HEK293 (cell line): Measurements from ENCODE around the gene METAP1D.

Experiments
- BCL11A ChIP-seq: fragments of 450-650 bp; formaldehyde crosslinking; IDR thresholded peaks from 2 replicates; pipeline ENCODE4 v1.5.1; 2016; ENCODE audit warnings: low read depth, missing biosample characterization, missing genetic modification characterization
- BCL11B ChIP-seq: fragments of 450-650 bp; formaldehyde crosslinking; IDR thresholded peaks from 2 replicates; pipeline ENCODE4 v1.5.1; 2016; ENCODE audit warnings: low read depth, missing biosample characterization, missing genetic modification characterization
- GLIS1 ChIP-seq: fragments of 450-650 bp; formaldehyde crosslinking; IDR thresholded peaks from 2 replicates; pipeline ENCODE4 v1.5.1; 2016; ENCODE audit warnings: missing biosample characterization, missing genetic modification characterization
- OVOL3 ChIP-seq: fragments of 450-650 bp; formaldehyde crosslinking; IDR thresholded peaks from 2 replicates; pipeline ENCODE4 v1.5.1; 2016; ENCODE audit warnings: missing biosample characterization, missing genetic modification characterization
- PBX3 ChIP-seq: sonication (generic); formaldehyde crosslinking; IDR thresholded peaks from 2 replicates; pipeline ENCODE4 v1.8.1; 2022; ENCODE audit warnings: mild to moderate bottlenecking, moderate library complexity, missing genetic modification reagents
- PRDM4 ChIP-seq: fragments of 450-650 bp; formaldehyde crosslinking; IDR thresholded peaks from 2 replicates; pipeline ENCODE4 v1.5.1; 2017; ENCODE audit warnings: missing biosample characterization, missing genetic modification characterization
- SCRT1 ChIP-seq: fragments of 450-650 bp; formaldehyde crosslinking; IDR thresholded peaks from 2 replicates; pipeline ENCODE4 v1.5.1; 2016; ENCODE audit warnings: missing biosample characterization, missing genetic modification characterization, borderline replicate concordance
- YY1 ChIP-seq: fragments of 450-650 bp; formaldehyde crosslinking; IDR thresholded peaks from 2 replicates; pipeline ENCODE4 v1.5.1; 2018; ENCODE audit warnings: missing biosample characterization, missing genetic modification characterization
- YY2 ChIP-seq: fragments of 450-650 bp; formaldehyde crosslinking; IDR thresholded peaks from 2 replicates; pipeline ENCODE4 v1.5.1; 2016; ENCODE audit warnings: missing biosample characterization, missing genetic modification characterization
- ZBTB1 ChIP-seq: fragments of 450-650 bp; formaldehyde crosslinking; IDR thresholded peaks from 2 replicates; pipeline ENCODE4 v1.5.1; 2016; ENCODE audit warnings: missing biosample characterization, missing genetic modification characterization
- ZBTB7A ChIP-seq: fragments of 450-650 bp; formaldehyde crosslinking; IDR thresholded peaks from 2 replicates; pipeline ENCODE4 v1.5.1; 2016; ENCODE audit warnings: low read depth, missing biosample characterization, missing genetic modification characterization
- ZNF140 ChIP-seq: fragments of 450-650 bp; formaldehyde crosslinking; IDR thresholded peaks from 2 replicates; pipeline ENCODE4 v1.5.1; 2016; ENCODE audit warnings: missing biosample characterization, missing genetic modification characterization
- ZNF175 ChIP-seq: fragments of 450-650 bp; formaldehyde crosslinking; IDR thresholded peaks from 2 replicates; pipeline ENCODE4 v1.5.1; 2016; ENCODE audit warnings: missing biosample characterization, missing genetic modification characterization
- ZNF184 ChIP-seq: fragments of 450-650 bp; IDR thresholded peaks from 2 replicates; pipeline ENCODE4 v1.5.1; 2018; ENCODE audit warnings: missing biosample characterization, mild to moderate bottlenecking, missing genetic modification characterization
- ZNF211 ChIP-seq: fragments of 450-650 bp; formaldehyde crosslinking; IDR thresholded peaks from 2 replicates; pipeline ENCODE4 v1.5.1; 2016; ENCODE audit warnings: low read depth, missing biosample characterization, missing genetic modification characterization
- ZNF214 ChIP-seq: fragments of 450-650 bp; formaldehyde crosslinking; IDR thresholded peaks from 2 replicates; pipeline ENCODE4 v1.5.1; 2017; ENCODE audit warnings: missing biosample characterization, mild to moderate bottlenecking, missing genetic modification characterization, borderline replicate concordance
- ZNF274 ChIP-seq, 2 experiments: fragments of 200-500 bp in 1 of 2; fragments of 450-650 bp in 1 of 2; sonication (Bioruptor generic) in 1 of 2; formaldehyde crosslinking in 1 of 2; IDR thresholded peaks; 2 replicates each; pipeline versions ENCODE4 v1.5.1 to v1.6.1; 2014 to 2016; ENCODE audit warnings: borderline replicate concordance in 1 of 2, inconsistent platforms in 1 of 2, low read length in 1 of 2, missing biosample characterization in 1 of 2, missing genetic modification characterization in 1 of 2
- ZNF433 ChIP-seq: fragments of 450-650 bp; formaldehyde crosslinking; IDR thresholded peaks from 2 replicates; pipeline ENCODE4 v1.5.1; 2016; ENCODE audit warnings: missing biosample characterization, missing genetic modification characterization, low read depth
- ZNF558 ChIP-seq: fragments of 450-650 bp; formaldehyde crosslinking; IDR thresholded peaks from 2 replicates; pipeline ENCODE4 v1.5.1; 2016; ENCODE audit warnings: missing biosample characterization, missing genetic modification characterization
- ZNF596 ChIP-seq: fragments of 450-650 bp; IDR thresholded peaks from 2 replicates; pipeline ENCODE4 v1.5.0; 2018; ENCODE audit warnings: missing biosample characterization, mild to moderate bottlenecking, missing genetic modification characterization, moderate library complexity
- ZNF837 ChIP-seq: fragments of 450-650 bp; formaldehyde crosslinking; IDR thresholded peaks from 2 replicates; pipeline ENCODE4 v1.5.1; 2016; ENCODE audit warnings: missing biosample characterization, missing genetic modification characterization
- ZNF843 ChIP-seq: fragments of 450-650 bp; formaldehyde crosslinking; IDR thresholded peaks from 2 replicates; pipeline ENCODE4 v1.5.1; 2016; ENCODE audit warnings: missing biosample characterization, missing genetic modification characterization
- ZSCAN23 ChIP-seq: fragments of 450-650 bp; formaldehyde crosslinking; IDR thresholded peaks from 2 replicates; pipeline ENCODE4 v1.5.1; 2016; ENCODE audit warnings: missing biosample characterization, missing genetic modification characterization
- ZSCAN30 ChIP-seq: fragments of 450-650 bp; IDR thresholded peaks from 2 replicates; pipeline ENCODE4 v1.5.1; 2018; ENCODE audit warnings: missing biosample characterization, mild to moderate bottlenecking, missing genetic modification characterization, moderate library complexity
- TF ChIP-seq, protein P1 (sequence below): fragments of 450-650 bp; formaldehyde crosslinking; IDR thresholded peaks from 2 replicates; pipeline ENCODE4 v1.5.1; 2016; ENCODE audit warnings: missing biosample characterization, missing genetic modification characterization
- TF ChIP-seq, protein P2 (sequence below): fragments of 450-650 bp; formaldehyde crosslinking; IDR thresholded peaks from 2 replicates; pipeline ENCODE4 v1.5.1; 2017; ENCODE audit warnings: missing biosample characterization, missing genetic modification characterization
- TF ChIP-seq, protein P3 (sequence below): fragments of 450-650 bp; formaldehyde crosslinking; IDR thresholded peaks from 2 replicates; pipeline ENCODE4 v1.5.1; 2016; ENCODE audit warnings: missing biosample characterization, missing genetic modification characterization
- TF ChIP-seq, protein P4 (sequence below): fragments of 450-650 bp; formaldehyde crosslinking; IDR thresholded peaks from 2 replicates; pipeline ENCODE4 v1.5.1; 2016; ENCODE audit warnings: missing biosample characterization, missing genetic modification characterization

The METAP1D gene

DNA sequence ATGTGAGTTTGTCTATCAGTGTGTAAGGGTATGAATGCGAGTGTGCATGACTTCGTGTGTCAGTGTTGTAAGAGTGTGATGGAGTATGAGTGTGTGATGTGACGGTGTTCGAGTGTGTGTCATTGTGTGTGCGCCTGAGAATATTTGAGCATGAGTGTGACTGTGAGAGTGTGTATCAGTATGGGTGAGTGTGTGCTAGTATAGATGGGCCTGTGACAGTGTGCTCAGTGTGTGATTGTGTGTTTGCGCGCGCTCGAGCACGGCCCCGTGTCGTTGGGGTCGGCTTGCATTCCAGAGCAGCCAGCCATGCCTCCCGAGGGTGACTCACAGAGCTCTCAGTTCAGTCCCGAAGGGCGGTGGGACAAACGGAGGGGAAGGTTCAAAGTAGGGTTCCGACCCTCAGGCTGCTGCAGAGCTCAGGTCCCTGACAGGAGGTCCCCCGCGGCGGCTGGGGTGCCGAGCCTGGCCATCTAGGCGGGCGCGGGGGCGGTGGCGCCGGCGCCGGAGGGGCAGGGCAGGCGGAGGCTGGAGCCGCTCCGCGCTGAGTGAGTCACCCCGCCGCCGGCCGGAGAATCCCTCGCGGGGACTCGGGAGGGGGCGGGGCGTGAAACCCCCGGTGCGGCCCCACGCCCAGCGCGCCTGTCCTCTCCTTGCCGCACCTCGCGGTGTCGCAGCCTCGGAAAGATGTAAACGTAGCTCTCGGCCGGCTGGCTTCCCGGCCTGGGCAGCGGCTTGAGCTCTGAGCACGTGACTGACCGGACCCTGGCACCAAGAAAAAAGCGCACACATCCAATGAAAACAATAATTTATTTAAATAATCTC lies 99.1 kb downstream of the METAP1D start (continued):
- no peak for TF ChIP-seq PBX3 (CRISPR knock-in tag)
- TF ChIP-seq BCL11B (tag by site-specific recombination), result peak; percentile 60
- TF ChIP-seq, protein P1, sequence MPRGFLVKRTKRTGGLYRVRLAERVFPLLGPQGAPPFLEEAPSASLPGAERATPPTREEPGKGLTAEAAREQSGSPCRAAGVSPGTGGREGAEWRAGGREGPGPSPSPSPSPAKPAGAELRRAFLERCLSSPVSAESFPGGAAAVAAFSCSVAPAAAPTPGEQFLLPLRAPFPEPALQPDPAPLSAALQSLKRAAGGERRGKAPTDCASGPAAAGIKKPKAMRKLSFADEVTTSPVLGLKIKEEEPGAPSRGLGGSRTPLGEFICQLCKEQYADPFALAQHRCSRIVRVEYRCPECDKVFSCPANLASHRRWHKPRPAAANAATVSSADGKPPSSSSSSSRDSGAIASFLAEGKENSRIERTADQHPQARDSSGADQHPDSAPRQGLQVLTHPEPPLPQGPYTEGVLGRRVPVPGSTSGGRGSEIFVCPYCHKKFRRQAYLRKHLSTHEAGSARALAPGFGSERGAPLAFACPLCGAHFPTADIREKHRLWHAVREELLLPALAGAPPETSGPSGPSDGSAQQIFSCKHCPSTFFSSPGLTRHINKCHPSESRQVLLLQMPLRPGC (tag by site-specific recombination), result peak; percentile 99
- peak; percentile 66; the same call in 1 of the 2 replicates for TF ChIP-seq ZSCAN23 (tag by site-specific recombination)
- TF ChIP-seq ZNF433 (tag by site-specific recombination), result no peak
- TF ChIP-seq GLIS1 (tag by site-specific recombination), result peak; percentile 78
- peak; percentile 53 for TF ChIP-seq BCL11A (tag by site-specific recombination)
- TF ChIP-seq, protein P2, sequence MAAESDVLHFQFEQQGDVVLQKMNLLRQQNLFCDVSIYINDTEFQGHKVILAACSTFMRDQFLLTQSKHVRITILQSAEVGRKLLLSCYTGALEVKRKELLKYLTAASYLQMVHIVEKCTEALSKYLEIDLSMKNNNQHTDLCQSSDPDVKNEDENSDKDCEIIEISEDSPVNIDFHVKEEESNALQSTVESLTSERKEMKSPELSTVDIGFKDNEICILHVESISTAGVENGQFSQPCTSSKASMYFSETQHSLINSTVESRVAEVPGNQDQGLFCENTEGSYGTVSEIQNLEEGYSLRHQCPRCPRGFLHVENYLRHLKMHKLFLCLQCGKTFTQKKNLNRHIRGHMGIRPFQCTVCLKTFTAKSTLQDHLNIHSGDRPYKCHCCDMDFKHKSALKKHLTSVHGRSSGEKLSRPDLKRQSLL (tag by site-specific recombination), result peak; percentile 85
- 0 out of 2 replicates have a peak, but pooled peaks have one; percentile 20 for TF ChIP-seq YY1 (tag by site-specific recombination)
- TF ChIP-seq ZNF274 (IDR thresholded peaks at IDR 0.05; ENCODE audit: low read length), result no peak
- TF ChIP-seq ZNF274 (tag by site-specific recombination; IDR thresholded peaks at IDR 0.05; ENCODE audit: borderline replicate concordance), result no peak
- no peak for TF ChIP-seq ZNF175
- TF ChIP-seq, protein P3, sequence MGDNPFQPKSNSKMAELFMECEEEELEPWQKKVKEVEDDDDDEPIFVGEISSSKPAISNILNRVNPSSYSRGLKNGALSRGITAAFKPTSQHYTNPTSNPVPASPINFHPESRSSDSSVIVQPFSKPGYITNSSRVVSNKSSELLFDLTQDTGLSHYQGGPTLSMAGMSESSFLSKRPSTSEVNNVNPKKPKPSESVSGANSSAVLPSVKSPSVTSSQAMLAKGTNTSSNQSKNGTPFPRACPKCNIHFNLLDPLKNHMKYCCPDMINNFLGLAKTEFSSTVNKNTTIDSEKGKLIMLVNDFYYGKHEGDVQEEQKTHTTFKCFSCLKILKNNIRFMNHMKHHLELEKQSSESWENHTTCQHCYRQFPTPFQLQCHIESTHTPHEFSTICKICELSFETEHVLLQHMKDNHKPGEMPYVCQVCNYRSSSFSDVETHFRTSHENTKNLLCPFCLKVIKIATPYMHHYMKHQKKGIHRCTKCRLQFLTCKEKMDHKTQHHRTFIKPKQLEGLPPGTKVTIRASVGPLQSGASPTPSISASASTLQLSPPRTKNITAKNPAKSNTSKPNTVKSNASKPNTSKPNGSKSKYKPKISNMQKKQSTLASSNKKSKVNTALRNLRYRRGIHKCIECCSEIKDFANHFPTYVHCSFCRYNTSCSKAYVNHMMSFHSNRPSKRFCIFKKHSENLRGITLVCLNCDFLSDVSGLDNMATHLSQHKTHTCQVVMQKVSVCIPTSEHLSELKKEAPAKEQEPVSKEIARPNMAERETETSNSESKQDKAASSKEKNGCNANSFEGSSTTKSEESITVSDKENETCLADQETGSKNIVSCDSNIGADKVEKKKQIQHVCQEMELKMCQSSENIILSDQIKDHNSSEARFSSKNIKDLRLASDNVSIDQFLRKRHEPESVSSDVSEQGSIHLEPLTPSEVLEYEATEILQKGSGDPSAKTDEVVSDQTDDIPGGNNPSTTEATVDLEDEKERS (tag by site-specific recombination), result no peak
- no peak for TF ChIP-seq PRDM4 (tag by site-specific recombination)
- 0 out of 2 replicates have a peak, but pooled peaks have one; percentile 40 for TF ChIP-seq ZNF184 (tag by site-specific recombination)
- TF ChIP-seq ZSCAN30 (tag by site-specific recombination), result peak; percentile 92
- TF ChIP-seq, protein P4, sequence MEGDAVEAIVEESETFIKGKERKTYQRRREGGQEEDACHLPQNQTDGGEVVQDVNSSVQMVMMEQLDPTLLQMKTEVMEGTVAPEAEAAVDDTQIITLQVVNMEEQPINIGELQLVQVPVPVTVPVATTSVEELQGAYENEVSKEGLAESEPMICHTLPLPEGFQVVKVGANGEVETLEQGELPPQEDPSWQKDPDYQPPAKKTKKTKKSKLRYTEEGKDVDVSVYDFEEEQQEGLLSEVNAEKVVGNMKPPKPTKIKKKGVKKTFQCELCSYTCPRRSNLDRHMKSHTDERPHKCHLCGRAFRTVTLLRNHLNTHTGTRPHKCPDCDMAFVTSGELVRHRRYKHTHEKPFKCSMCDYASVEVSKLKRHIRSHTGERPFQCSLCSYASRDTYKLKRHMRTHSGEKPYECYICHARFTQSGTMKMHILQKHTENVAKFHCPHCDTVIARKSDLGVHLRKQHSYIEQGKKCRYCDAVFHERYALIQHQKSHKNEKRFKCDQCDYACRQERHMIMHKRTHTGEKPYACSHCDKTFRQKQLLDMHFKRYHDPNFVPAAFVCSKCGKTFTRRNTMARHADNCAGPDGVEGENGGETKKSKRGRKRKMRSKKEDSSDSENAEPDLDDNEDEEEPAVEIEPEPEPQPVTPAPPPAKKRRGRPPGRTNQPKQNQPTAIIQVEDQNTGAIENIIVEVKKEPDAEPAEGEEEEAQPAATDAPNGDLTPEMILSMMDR (tag by site-specific recombination), result peak; percentile 5; the same call in 1 of the 2 replicates
- TF ChIP-seq ZNF843 (tag by site-specific recombination), result peak; percentile 38; the same call in 1 of the 2 replicates
- TF ChIP-seq ZNF140 (tag by site-specific recombination), result no peak
- TF ChIP-seq ZNF214, result no peak
- TF ChIP-seq SCRT1 (tag by site-specific recombination), result no peak
- peak; percentile 98 for TF ChIP-seq ZBTB7A (tag by site-specific recombination)
- peak; percentile 57; the same call in 1 of the 2 replicates for TF ChIP-seq ZNF596 (tag by site-specific recombination)
- peak; percentile 86 for TF ChIP-seq ZNF837 (tag by site-specific recombination)
- TF ChIP-seq ZNF558 (tag by site-specific recombination), result no peak
- TF ChIP-seq OVOL3, result no peak
- TF ChIP-seq ZBTB1 (tag by site-specific recombination), result no peak
- peak; percentile 46; the same call in 1 of the 2 replicates for TF ChIP-seq YY2 (tag by site-specific recombination)
- TF ChIP-seq ZNF211 (tag by site-specific recombination), result no peak
